Panc1 (cell line): ENCODE measurements around the gene P2RY8. TPM values are rescaled to one million over a fixed set of nuclear protein-coding genes. Genes with fewer than 3 reads are reported as not detected.

Experiments used
- ATAC-seq: fragments of 200-7000 bp; cut with Tn5 transposase; 2 replicates; pipeline ENCODE4 v1.9.1; 2020; ENCODE audit warnings: mild to moderate bottlenecking, moderate library complexity
- BruUV-seq: library from RNA; stranded (reverse); fragments of 400-500 nt; replicated peaks from 2 replicates; lab custom pipeline; 2021; lab: Mats Ljungman, UMichigan
- CTCF ChIA-PET: fragments of 300-600 bp; sonication (Branson Sonifier 250); formaldehyde crosslinking; loops from one replicate; lab custom pipeline; 2022; ENCODE audit warnings: antibody characterized with exemption; lab: Charles Lee
- POLR2A ChIA-PET: fragments of 300-600 bp; sonication (Branson Sonifier 250); formaldehyde crosslinking; loops from one replicate; lab custom pipeline; 2022; ENCODE audit warnings: antibody characterized with exemption; lab: Charles Lee
- DNase-seq: peaks from one replicate; pipeline ENCODE4 v3.0.0-alpha.2; 2010; ENCODE audit warnings: low read depth, low spot score
- H3K27ac ChIP-seq: 2 replicates; pipeline ENCODE4 v1.5.1; 2011; ENCODE audit warnings: mild to moderate bottlenecking, low read length, inconsistent platforms
- H3K27me3 ChIP-seq: fragments of 200-500 bp; sonication (Bioruptor generic); 2 replicates; pipeline ENCODE4 v1.6.0; 2014; ENCODE audit warnings: low read length, inconsistent platforms; ENCODE audit not compliant: control insufficient read depth, insufficient read depth
- H3K36me3 ChIP-seq: fragments of 200-500 bp; sonication (Bioruptor generic); 2 replicates; pipeline ENCODE4 v1.5.1; 2014; ENCODE audit warnings: inconsistent platforms, mild to moderate bottlenecking, low read length, moderate library complexity; ENCODE audit not compliant: control insufficient read depth, insufficient read depth
- H3K4me1 ChIP-seq: 2 replicates; pipeline ENCODE4 v1.5.1; 2011; ENCODE audit warnings: inconsistent platforms, mild to moderate bottlenecking, low read length, moderate library complexity; ENCODE audit not compliant: control insufficient read depth, insufficient read depth
- H3K4me3 ChIP-seq, 2 experiments: 2 replicates each; pipeline ENCODE4 v1.5.1; 2011 to 2012; ENCODE audit warnings: low read depth in 2 of 2, low read length in 2 of 2, mild to moderate bottlenecking in 2 of 2, inconsistent platforms in 1 of 2, moderate library complexity in 1 of 2
- H3K9me3 ChIP-seq: fragments of 200-500 bp; sonication (Bioruptor generic); 2 replicates; pipeline ENCODE4 v1.5.1; 2014; ENCODE audit warnings: low read depth, mild to moderate bottlenecking, inconsistent platforms, low read length, moderate library complexity; ENCODE audit not compliant: control insufficient read depth, insufficient read depth
- CTCF ChIP-seq: fragments of 450-650 bp; IDR thresholded peaks from 2 replicates; pipeline ENCODE4 v1.5.1; 2017; ENCODE audit warnings: mild to moderate bottlenecking
- POLR2AphosphoS5 ChIP-seq: IDR thresholded peaks from 2 replicates; pipeline ENCODE4 v1.6.1; 2012; ENCODE audit warnings: mild to moderate bottlenecking, low read depth, low read length, moderate library complexity
- REST ChIP-seq, 2 experiments: IDR thresholded peaks; 2 replicates each; pipeline ENCODE4 v1.6.1; 2011 to 2012; ENCODE audit warnings: low read depth in 2 of 2, control low read depth in 1 of 2, low read length in 1 of 2, mild to moderate bottlenecking in 1 of 2, moderate library complexity in 1 of 2; ENCODE audit not compliant: insufficient read depth in 1 of 2
- SIN3A ChIP-seq: IDR thresholded peaks from 2 replicates; pipeline ENCODE4 v1.6.1; 2012; ENCODE audit warnings: low read depth, mild to moderate bottlenecking, low read length, moderate library complexity, borderline replicate concordance; ENCODE audit not compliant: insufficient read depth
- TCF7L2 ChIP-seq: IDR thresholded peaks from 2 replicates; pipeline ENCODE4 v1.6.1; 2011; ENCODE audit warnings: mild to moderate bottlenecking, low read depth, low read length, inconsistent platforms
- in situ Hi-C: cut with HindIII; loops from 2 replicates; pipeline ENCODE4 v1.10.0; 2016; ENCODE audit warnings: low sequenced_read_pairs, low pct_unique_long_range_greater_than_20kb
- intact Hi-C: fragments of 100-400 bp; cut with micrococcal nuclease; formaldehyde crosslinking; loops from one replicate; pipeline ENCODE4 v1.10.0; 2022; ENCODE audit not compliant: unreplicated experiment
- total RNA-seq: library from RNA; stranded (reverse); gene quantifications from one replicate; pipeline ENCODE4 v1.2.1, GENCODE V29; 2021; ENCODE audit not compliant: unreplicated experiment

P2RY8 gene
- total RNA-seq, 1 experiment from 2014 or later: 0.18 TPM

- ATAC-seq: peak; percentile 42; the same call in 1 of the 2 replicates
- H3K27ac ChIP-seq: no peak overlapping the region
- ChIA-PET POLR2A (no interaction called here), CTCF (no interaction called here)
- in situ Hi-C loops (no loop called here), intact Hi-C loops (no loop called here)
- no peak overlapping the region for H3K4me3 ChIP-seq
- TF ChIP-seq CTCF (no peak), REST (IDR thresholded peaks at IDR 0.05; ENCODE audit: insufficient read depth in 1 of 2, low read depth in 2 of 2, low read length in 1 of 2) (no peak), POLR2AphosphoS5 (no peak), SIN3A (no peak), TCF7L2 (no peak)
- no peak for DNase-seq
- BruUV-seq: no TSS peak
- H3K36me3 ChIP-seq: no peaks in the 10 kb centered on the region; the same call in 1 of the 2 replicates
- H3K9me3 ChIP-seq: no peaks in the 10 kb centered on the region
- H3K27me3 ChIP-seq: no peaks in the 10 kb centered on the region
- H3K4me1 ChIP-seq: no peaks in the 10 kb centered on the region
Measured at GRCh38 chrX:1435241-1435895, 101.6 kb downstream of the P2RY8 start.

GRCh38 chrX:1434871-1435240 lies 102.1 kb downstream of the P2RY8 start:
- no peaks in the 10 kb centered on the region for H3K4me1 ChIP-seq
- ChIA-PET CTCF (no interaction called here), POLR2A (no interaction called here)
- TF ChIP-seq TCF7L2 (no peak), CTCF (no peak), POLR2AphosphoS5 (no peak), REST (IDR thresholded peaks at IDR 0.05; ENCODE audit: insufficient read depth in 1 of 2, low read depth in 2 of 2, low read length in 1 of 2) (no peak), SIN3A (no peak)
- no peak overlapping the region for H3K4me3 ChIP-seq
- no peak overlapping the region for H3K27ac ChIP-seq
- no peak for ATAC-seq
- no peaks in the 10 kb centered on the region for H3K9me3 ChIP-seq
- intact Hi-C loops (no loop called here), in situ Hi-C loops (no loop called here)
- H3K27me3 ChIP-seq: no peaks in the 10 kb centered on the region
- no TSS peak for BruUV-seq
- no peak for DNase-seq
- H3K36me3 ChIP-seq: no peaks in the 10 kb centered on the region; the same call in 1 of the 2 replicates
